GM10248 (cell line): ENCODE results near the gene OR2G2.

Experiments used
- CTCF ChIA-PET: fragments of 300-600 bp; sonication (Branson Sonifier 250); formaldehyde crosslinking; extraction: SDS; loops from one replicate; lab custom pipeline; 2021; ENCODE audit warnings: antibody characterized with exemption; lab: Yijun Ruan, JAX
- POLR2A ChIA-PET: fragments of 350-650 bp; sonication (Branson Sonifier 250); formaldehyde crosslinking; extraction: SDS; loops from one replicate; lab custom pipeline; 2020; ENCODE audit warnings: antibody characterized with exemption; lab: Yijun Ruan, JAX
- DNase-seq: peaks from one replicate; pipeline ENCODE4 v3.0.0; 2012; ENCODE audit errors: extremely low spot score
- TF ChIP-seq, protein P1 (sequence below): IDR thresholded peaks from 2 replicates; pipeline ENCODE4 v1.5.1; 2012; ENCODE audit warnings: mild to moderate bottlenecking, low read depth; ENCODE audit errors: extremely low read depth, missing control alignments, control extremely low read depth

The OR2G2 gene

DNA sequence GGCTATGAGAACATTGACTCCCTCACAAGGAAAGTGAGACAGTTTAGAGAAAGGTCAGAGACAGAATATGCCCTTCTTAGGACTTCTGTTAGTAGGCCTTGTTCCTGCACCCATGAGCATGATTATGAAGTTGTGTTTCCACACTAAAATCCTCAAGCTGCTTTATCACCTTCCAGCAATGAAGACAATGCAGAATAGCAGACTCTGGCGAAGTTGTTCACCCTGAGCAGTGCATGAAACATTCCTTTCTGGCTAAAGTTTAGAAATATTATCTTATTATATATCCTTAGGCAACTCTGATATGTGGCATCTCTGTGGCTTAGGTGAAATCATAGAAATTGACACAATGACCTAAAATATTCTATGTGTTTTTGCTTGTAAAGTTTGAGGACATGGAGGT, 13.9 kb upstream of the OR2G2 start:
- DNase-seq = no peak
- ChIA-PET CTCF (no interaction called here), POLR2A (no interaction called here)
- TF ChIP-seq, protein P1, sequence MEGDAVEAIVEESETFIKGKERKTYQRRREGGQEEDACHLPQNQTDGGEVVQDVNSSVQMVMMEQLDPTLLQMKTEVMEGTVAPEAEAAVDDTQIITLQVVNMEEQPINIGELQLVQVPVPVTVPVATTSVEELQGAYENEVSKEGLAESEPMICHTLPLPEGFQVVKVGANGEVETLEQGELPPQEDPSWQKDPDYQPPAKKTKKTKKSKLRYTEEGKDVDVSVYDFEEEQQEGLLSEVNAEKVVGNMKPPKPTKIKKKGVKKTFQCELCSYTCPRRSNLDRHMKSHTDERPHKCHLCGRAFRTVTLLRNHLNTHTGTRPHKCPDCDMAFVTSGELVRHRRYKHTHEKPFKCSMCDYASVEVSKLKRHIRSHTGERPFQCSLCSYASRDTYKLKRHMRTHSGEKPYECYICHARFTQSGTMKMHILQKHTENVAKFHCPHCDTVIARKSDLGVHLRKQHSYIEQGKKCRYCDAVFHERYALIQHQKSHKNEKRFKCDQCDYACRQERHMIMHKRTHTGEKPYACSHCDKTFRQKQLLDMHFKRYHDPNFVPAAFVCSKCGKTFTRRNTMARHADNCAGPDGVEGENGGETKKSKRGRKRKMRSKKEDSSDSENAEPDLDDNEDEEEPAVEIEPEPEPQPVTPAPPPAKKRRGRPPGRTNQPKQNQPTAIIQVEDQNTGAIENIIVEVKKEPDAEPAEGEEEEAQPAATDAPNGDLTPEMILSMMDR = no peak

DNA sequence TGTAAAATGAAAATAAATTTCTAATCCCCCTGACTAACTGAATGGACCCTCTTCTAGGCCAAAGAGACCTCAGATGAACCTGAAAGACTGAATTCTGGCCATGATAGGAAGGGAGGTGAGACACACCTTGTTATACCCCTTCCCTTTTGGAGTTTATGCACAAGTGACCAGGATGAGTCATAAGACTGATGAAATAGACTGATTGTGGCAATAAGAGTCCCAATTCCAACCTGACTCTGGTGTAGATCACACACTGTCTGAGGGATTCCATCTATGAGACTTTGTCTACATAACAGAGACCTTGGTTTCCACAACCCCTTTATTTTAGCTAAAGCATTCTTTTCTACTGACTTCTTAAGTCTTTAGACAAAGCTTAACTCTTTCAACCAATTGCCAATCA, 13.5 kb upstream of the OR2G2 start:
- TF ChIP-seq, protein P1 = no peak
- DNase-seq = no peak
- ChIA-PET POLR2A (no interaction called here), CTCF (no interaction called here)

DNA sequence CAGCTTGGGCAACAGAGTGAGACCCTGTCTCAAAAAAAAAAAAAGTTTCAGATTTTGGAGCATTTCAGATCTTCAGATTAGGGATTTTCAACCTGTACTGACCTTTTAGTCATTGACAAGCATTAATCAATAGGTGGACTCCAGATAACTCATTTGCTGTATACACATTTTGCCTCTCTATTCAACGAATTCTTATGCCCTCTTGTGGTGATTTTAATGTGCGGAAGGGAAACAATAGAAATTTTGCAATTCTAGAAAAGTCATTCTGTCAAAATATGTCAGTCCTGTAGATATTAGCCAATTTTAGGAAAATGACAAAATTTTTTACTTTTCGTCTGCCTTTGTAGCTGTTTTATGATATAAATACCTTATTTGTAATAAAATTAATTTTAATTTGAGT, 11.6 kb upstream of the OR2G2 start:
- ChIA-PET POLR2A (no interaction called here), CTCF (interaction anchor here (0.7 to 1.8 kb wide), 2 partner anchors 12 to 187 kb away, joined by 3 read pairs; partner anchors contain the start of gene OR2G2)
- TF ChIP-seq, protein P1 = peak; percentile 42
- peak; percentile 15 for DNase-seq

DNA sequence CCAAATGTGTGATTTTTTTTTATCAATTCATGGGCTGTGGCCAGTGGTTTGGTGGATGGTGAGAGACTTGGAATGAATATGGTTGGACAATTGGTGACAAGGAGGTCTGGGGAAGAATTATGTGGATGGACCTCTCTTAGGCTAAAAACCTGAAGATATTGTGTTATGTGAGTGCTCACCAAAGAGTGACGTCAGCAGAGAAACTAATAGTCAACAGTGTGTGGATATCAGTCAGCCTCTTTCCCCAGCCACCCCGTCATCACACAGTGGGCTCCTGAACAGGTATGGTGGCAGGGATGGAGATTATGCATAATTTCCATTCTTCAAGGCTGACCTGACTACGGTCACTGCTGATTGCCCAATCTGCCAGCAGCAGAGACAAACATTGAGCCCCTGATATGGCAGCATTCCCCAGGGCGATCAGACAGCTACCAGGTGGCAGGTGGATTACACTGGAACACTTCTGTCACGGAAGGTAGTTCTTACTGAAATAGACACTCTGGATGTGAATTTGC, 9.2 kb upstream of the OR2G2 start:
- POLR2A ChIA-PET = no interaction called here
- CTCF ChIA-PET = interaction anchor here (1.1 to 1.9 kb wide), 3 partner anchors 11 to 24 kb away, joined by 3 to 6 read pairs (median 3); no protein-coding TSS in a partner anchor
- TF ChIP-seq, protein P1 = no peak
- DNase-seq = no peak

DNA sequence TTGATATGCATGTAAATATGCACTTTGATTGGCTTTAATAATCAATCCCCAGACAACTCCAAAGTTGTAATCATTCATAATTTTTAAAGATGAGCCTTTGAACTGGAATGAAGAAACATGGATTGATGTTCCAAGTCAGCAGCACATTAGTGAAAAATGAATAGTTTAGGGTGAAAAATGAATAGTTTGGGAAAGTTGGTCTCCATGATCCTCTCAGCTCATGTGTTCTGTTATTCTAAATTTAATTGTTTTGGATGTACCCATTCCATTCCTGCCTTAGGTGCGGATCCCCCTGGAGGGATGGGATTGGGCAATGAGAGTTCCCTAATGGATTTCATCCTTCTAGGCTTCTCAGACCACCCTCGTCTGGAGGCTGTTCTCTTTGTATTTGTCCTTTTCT, 17.1 kb downstream of the OR2G2 start, which contains the start of gene OR2G3:
Gene OR2G3 (plus strand): TSS at position 301 of the 400 bp plus-strand sequence. CDS start 0 bp downstream, at position 301.
- DNase-seq = no peak
- TF ChIP-seq, protein P1 = no peak
- CTCF ChIA-PET = no interaction called here

DNA sequence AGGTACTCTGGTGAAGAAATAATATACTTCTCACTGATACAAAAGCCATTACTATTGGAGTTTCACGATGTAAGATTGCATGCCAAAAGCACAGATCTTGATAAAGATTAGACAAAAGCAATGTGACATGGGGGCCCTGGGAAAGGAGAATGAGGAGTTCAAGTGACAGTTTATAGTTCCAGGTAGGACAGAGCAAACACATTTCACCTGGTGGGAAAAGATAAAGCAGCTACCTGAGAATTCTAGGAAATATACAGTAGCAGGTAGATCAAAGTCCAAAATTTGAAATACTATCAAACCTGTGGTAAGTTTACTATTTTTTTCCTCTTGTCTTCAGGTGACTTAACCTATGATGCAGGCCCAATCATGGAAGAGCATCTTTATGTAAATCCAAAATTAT, 25.2 kb downstream of the OR2G2 start:
- no peak for DNase-seq
- CTCF ChIA-PET = interaction anchor here (0.9 kb wide), 1 partner anchor 11 kb away, joined by 3 read pairs; no protein-coding TSS in a partner anchor
- TF ChIP-seq, protein P1 = no peak
- POLR2A ChIA-PET = no interaction called here

More for the DNA sequence above, 17.1 kb downstream of the OR2G2 start, which contains the start of gene OR2G3:
- POLR2A ChIA-PET = no interaction called here
